Activated CD8-positive, alpha-beta memory T cell treated with anti-CD3 and anti-CD28 coated beads for 1 hour (primary cell): Measurements from ENCODE around the gene PDCD2L.
"Not testable (repeated sequence)": the region's sequence is repeated elsewhere in the genome, so short reads cannot be mapped to it uniquely, and the experiment has no call there.

ENCODE experiments used
- DNase-seq, 2 donors: peaks; one replicate each; pipeline ENCODE4 v3.0.0-alpha.2; 2020; ENCODE audit warnings: low read depth in 1 of 2; ENCODE audit errors: extremely low read depth in 1 of 2

The PDCD2L gene

GRCh38 chr19:34409189-34410164 is 5.3 kb downstream of the PDCD2L start:
- no peak for DNase-seq

- no peak for DNase-seq
Measured at GRCh38 chr19:34411216-34411615, 7.0 kb downstream of the PDCD2L start.

- DNase-seq, result no peak
Measured at GRCh38 chr19:34416021-34416545, 11.9 kb downstream of the PDCD2L start.

GRCh38 chr19:34418300-34418699 is 14.1 kb downstream of the PDCD2L start:
- DNase-seq, result no peak

- DNase-seq, result no peak
Measured at GRCh38 chr19:34426096-34426661, 22.0 kb downstream of the PDCD2L start.

GRCh38 chr19:34428549-34429285 is 24.5 kb downstream of the PDCD2L start:
- DNase-seq, result peak in 1 of 2 donors; percentile 25

- DNase-seq, result no peak
Measured at GRCh38 chr19:34429553-34429952, 25.4 kb downstream of the PDCD2L start.

- no peak for DNase-seq
Measured at GRCh38 chr19:34430738-34431625, 26.8 kb downstream of the PDCD2L start.

- no peak for DNase-seq
Measured at GRCh38 chr19:34431681-34432402, 27.6 kb downstream of the PDCD2L start.

- no peak for DNase-seq
Measured at GRCh38 chr19:34432797-34433196, 28.6 kb downstream of the PDCD2L start.

- no peak for DNase-seq
Measured at GRCh38 chr19:34436716-34437115, 32.5 kb downstream of the PDCD2L start.

- no peak for DNase-seq
Measured at GRCh38 chr19:34448191-34448590, 44.0 kb downstream of the PDCD2L start.

GRCh38 chr19:34452723-34453122 is 48.5 kb downstream of the PDCD2L start:
- no peak for DNase-seq

- no peak for DNase-seq
Measured at GRCh38 chr19:34454091-34454490, 49.9 kb downstream of the PDCD2L start.

- DNase-seq, result no peak
Measured at GRCh38 chr19:34454685-34455084, 50.5 kb downstream of the PDCD2L start.

- not testable (repeated sequence) for DNase-seq
Measured at GRCh38 chr19:34455783-34456480, 51.7 kb downstream of the PDCD2L start.

GRCh38 chr19:34457446-34457845 is 53.2 kb downstream of the PDCD2L start:
- no peak for DNase-seq

- no peak for DNase-seq
Measured at GRCh38 chr19:34458677-34459076, 54.5 kb downstream of the PDCD2L start.

- DNase-seq, result no peak
Measured at GRCh38 chr19:34459614-34460013, 55.4 kb downstream of the PDCD2L start.
